Measurements from ENCODE around the gene ALK. TPM values are rescaled to one million over a fixed set of nuclear protein-coding genes. Genes with fewer than 3 reads are reported as not detected.

ALK gene
- total RNA-seq, 4 donors from 2014 or later, result 0.83 to 1.6 (median 1.2) TPM

DNA sequence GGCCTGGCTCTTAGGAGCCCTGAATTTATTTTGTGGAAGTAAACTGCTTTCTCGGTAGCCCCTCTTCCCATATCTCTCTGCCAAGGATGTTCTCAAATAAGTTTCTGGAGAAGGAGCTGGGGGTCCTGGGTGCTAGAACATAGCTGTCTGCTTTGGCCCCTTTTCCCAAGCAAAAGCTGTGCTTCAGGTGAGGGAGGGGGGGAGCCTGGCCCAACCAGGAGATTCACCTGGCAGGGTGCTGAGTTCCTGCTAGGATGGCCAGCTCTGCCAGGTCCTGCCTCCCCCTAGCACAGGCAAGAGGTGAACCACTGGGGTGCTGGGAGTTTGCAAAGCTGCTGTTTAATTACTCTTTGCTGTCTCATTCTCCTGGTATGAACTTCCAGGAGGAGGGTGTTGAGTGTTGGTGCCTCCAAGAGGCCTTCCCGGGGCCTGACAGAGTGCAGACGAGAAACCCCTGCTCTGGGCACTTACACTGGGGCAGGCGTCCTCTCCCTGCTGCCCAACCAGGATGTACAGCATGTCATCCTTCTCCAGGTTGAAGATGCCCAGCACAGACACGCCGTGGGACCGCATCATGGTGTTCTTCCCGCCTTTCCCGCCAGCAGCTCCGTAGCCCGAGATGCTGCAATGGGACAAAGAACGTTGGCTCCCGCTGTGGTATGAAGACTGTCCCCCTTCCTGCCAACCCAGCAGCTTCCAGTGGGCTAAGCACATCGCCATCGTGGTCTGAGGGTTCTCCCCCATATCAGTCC is 682.0 kb downstream of the ALK start:
- WGBS, result 80% methylated on average over 15 of the region's 15 CpGs
- intact Hi-C loops (cut with DNase I), result no loop called here

DNA sequence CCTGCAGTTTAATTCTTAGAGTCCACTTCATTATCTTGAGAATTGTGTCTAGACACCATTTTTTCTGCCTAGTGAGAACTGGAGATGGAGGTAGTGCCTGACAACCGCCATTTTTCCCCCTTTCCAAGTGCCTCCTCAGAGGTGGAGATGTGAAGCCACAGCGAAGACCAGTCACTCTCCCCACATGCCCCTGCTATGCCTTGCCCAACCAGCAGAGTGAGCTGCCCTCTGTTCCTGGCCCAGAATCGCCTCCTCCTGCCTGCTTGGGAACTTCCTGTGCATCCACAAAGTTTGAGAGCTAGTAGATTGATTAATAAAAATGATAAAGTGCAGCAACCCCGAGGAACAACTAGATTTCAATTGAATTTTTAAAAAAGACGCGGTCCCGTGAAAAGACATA is 682.9 kb downstream of the ALK start:
- no peaks in the 10 kb centered on the region for H3K9me3 ChIP-seq
- H3K4me1 ChIP-seq, result no peaks in the 10 kb centered on the region
- WGBS, result 73% methylated on average over 7 of the region's 7 CpGs
- TF ChIP-seq POLR2A (IDR thresholded peaks at IDR 0.05; ENCODE audit: low read depth) (no peak), EP300 (IDR thresholded peaks at IDR 0.05) (no peak), POLR2AphosphoS5 (IDR thresholded peaks at IDR 0.05) (no peak)
- TF ChIP-seq, protein P1, sequence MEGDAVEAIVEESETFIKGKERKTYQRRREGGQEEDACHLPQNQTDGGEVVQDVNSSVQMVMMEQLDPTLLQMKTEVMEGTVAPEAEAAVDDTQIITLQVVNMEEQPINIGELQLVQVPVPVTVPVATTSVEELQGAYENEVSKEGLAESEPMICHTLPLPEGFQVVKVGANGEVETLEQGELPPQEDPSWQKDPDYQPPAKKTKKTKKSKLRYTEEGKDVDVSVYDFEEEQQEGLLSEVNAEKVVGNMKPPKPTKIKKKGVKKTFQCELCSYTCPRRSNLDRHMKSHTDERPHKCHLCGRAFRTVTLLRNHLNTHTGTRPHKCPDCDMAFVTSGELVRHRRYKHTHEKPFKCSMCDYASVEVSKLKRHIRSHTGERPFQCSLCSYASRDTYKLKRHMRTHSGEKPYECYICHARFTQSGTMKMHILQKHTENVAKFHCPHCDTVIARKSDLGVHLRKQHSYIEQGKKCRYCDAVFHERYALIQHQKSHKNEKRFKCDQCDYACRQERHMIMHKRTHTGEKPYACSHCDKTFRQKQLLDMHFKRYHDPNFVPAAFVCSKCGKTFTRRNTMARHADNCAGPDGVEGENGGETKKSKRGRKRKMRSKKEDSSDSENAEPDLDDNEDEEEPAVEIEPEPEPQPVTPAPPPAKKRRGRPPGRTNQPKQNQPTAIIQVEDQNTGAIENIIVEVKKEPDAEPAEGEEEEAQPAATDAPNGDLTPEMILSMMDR (IDR thresholded peaks at IDR 0.05), result peak in 1 of 3 experiments; percentile 35
- intact Hi-C loops (cut with DNase I), result no loop called here
- H3K36me3 ChIP-seq, result no peaks in the 10 kb centered on the region
- H3K4me3 ChIP-seq, result no peak overlapping the region
- no peak for DNase-seq (ENCODE audit: extremely low spot score)
- no peak overlapping the region for H3K27ac ChIP-seq (replicated peaks in 1 of 4)
- peaks cover 0 to 43% (median 0%) of the 10 kb centered on the region in 4 donors for H3K27me3 ChIP-seq

More for the DNA sequence above, 682.0 kb downstream of the ALK start:
- no peak for DNase-seq (ENCODE audit: extremely low spot score)
- Histone ChIP-seq H3K27me3 (peaks cover 0 to 43% (median 0%) of the 10 kb centered on the region in 4 donors), H3K4me1 (no peaks in the 10 kb centered on the region), H3K9me3 (no peaks in the 10 kb centered on the region), H3K4me3 (no peak overlapping the region), H3K36me3 (no peaks in the 10 kb centered on the region), H3K27ac (replicated peaks in 1 of 4) (no peak overlapping the region)
- TF ChIP-seq POLR2AphosphoS5 (IDR thresholded peaks at IDR 0.05) (no peak), EP300 (IDR thresholded peaks at IDR 0.05) (no peak)
- TF ChIP-seq, protein P1 (IDR thresholded peaks at IDR 0.05), result no peak

- H3K27me3 ChIP-seq, result peaks cover 0 to 39% (median 0%) of the 10 kb centered on the region in 4 donors
- intact Hi-C loops (cut with DNase I), result no loop called here
- H3K27ac ChIP-seq (replicated peaks in 1 of 4), result no peak overlapping the region
- WGBS, result 95% methylated on average over 4 of the region's 6 CpGs
- no peaks in the 10 kb centered on the region for H3K36me3 ChIP-seq
- H3K9me3 ChIP-seq, result no peaks in the 10 kb centered on the region
- H3K4me3 ChIP-seq, result no peak overlapping the region
- no peak for TF ChIP-seq POLR2A (IDR thresholded peaks at IDR 0.05; ENCODE audit: low read depth)
- TF ChIP-seq EP300 (IDR thresholded peaks at IDR 0.05), result no peak
- TF ChIP-seq, protein P1 (IDR thresholded peaks at IDR 0.05), result no peak
- TF ChIP-seq POLR2AphosphoS5 (IDR thresholded peaks at IDR 0.05), result no peak
- H3K4me1 ChIP-seq, result no peaks in the 10 kb centered on the region
- DNase-seq (ENCODE audit: extremely low spot score), result no peak
These were observed 685.3 kb downstream of the ALK start for GRCh38 chr2:29236074-29236473.

DNA sequence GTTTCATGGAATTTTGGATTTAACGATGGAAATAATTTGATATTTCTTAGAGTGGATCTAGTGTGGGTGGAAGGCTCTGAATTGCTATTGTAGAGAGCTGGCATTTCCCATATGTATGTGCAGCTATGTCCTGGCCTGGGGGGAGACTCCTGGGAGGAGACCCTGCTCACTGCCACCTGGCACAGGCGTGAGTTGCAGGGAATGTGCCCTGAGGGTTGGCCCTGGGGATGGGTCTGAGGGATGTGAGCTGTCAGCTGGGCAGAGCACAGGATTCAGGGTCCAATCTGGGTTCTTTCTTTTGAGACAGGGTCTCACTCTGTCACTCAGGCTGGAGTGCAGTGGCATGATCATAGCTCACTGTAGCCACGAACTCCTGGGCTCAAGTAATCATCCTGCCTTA is 686.0 kb downstream of the ALK start:
- H3K4me1 ChIP-seq, result no peaks in the 10 kb centered on the region
- H3K9me3 ChIP-seq, result no peaks in the 10 kb centered on the region
- peaks cover 0 to 33% (median 0%) of the 10 kb centered on the region in 4 donors for H3K27me3 ChIP-seq
- TF ChIP-seq POLR2AphosphoS5 (IDR thresholded peaks at IDR 0.05), result no peak
- no peak for TF ChIP-seq POLR2A (IDR thresholded peaks at IDR 0.05; ENCODE audit: low read depth)
- DNase-seq (ENCODE audit: extremely low spot score), result no peak
- no peak overlapping the region for H3K4me3 ChIP-seq
- 73% methylated on average over 3 of the region's 3 CpGs for WGBS
- intact Hi-C loops (cut with DNase I), result no loop called here
- no peaks in the 10 kb centered on the region for H3K36me3 ChIP-seq
- H3K27ac ChIP-seq (replicated peaks in 1 of 4), result no peak overlapping the region

DNA sequence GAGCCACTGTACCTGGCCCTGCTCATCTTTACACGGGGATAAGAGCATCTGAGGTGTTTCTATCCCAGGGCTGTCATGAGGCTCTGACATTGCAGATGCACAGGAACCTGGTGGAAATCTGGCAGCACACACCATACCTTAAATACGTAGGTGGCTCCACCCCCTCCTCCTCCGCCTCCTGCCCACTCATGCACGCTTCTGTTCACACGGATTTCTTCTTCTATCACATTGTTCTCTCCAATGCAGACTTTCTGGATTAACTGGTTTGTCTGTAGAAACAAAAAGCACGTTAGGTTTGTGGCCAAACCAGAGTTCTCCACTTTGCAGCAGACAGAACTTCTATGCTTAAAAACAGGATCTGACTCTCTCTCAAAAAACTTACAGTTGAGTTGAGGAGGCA is 688.0 kb downstream of the ALK start:
- Histone ChIP-seq H3K27me3 (peaks cover 0 to 36% (median 0%) of the 10 kb centered on the region in 4 donors), H3K36me3 (no peaks in the 10 kb centered on the region), H3K9me3 (no peaks in the 10 kb centered on the region), H3K4me3 (no peak overlapping the region), H3K27ac (replicated peaks in 1 of 4) (no peak overlapping the region), H3K4me1 (no peaks in the 10 kb centered on the region)
- intact Hi-C loops (cut with DNase I), result no loop called here
- WGBS, result 66% methylated on average over 6 of the region's 6 CpGs
- TF ChIP-seq, protein P1 (IDR thresholded peaks at IDR 0.05), result no peak
- TF ChIP-seq EP300 (IDR thresholded peaks at IDR 0.05), result no peak
- TF ChIP-seq POLR2AphosphoS5 (IDR thresholded peaks at IDR 0.05), result no peak
- no peak for TF ChIP-seq POLR2A (IDR thresholded peaks at IDR 0.05; ENCODE audit: low read depth)
- no peak for DNase-seq (ENCODE audit: extremely low spot score)

Data from esophagus muscularis mucosa (tissue), 4 donors.